Mesodermal cell (in vitro differentiated cells): ENCODE data around the gene CPNE5.
A peak's percentile ranks its signal among the peaks of the same experiment; 100 is the strongest.

Experiments
- H3K27ac ChIP-seq: 2 replicates; pipeline ENCODE4 v1.7.0; 2013; ENCODE audit warnings: mild to moderate bottlenecking, low read depth, low read length, moderate library complexity; ENCODE audit not compliant: severe bottlenecking
- H3K36me3 ChIP-seq: 2 replicates; pipeline ENCODE4 v1.7.1; 2013; ENCODE audit warnings: mild to moderate bottlenecking, low read length, moderate library complexity; ENCODE audit not compliant: control insufficient read depth, insufficient read depth
- H3K4me1 ChIP-seq: one replicate; pipeline ENCODE4 v1.7.1; 2013; ENCODE audit warnings: mild to moderate bottlenecking, low read length; ENCODE audit not compliant: insufficient read depth, control insufficient read depth, poor library complexity, severe bottlenecking
- H3K4me3 ChIP-seq: 2 replicates; pipeline ENCODE4 v1.7.0; 2013; ENCODE audit warnings: low read length, control low read depth, mild to moderate bottlenecking; ENCODE audit not compliant: insufficient read depth, poor library complexity, severe bottlenecking; ENCODE audit errors: extremely low read depth
- H3K9me3 ChIP-seq: 2 replicates; pipeline ENCODE4 v1.7.1; 2013; ENCODE audit warnings: mild to moderate bottlenecking, low read length, moderate library complexity; ENCODE audit not compliant: control insufficient read depth
- whole genome bisulfite sequencing, 2 experiments: methylation state at CpG; one replicate each; pipeline ENCODE4 v1.1.5; 2013; ENCODE audit warnings: missing lambda C conversion rate in 2 of 2; ENCODE audit not compliant: insufficient coverage in 2 of 2; 5-methylcytosine and 5-hydroxymethylcytosine counted together

The CPNE5 gene

GRCh38 chr6:36871686-36872085, 32.4 kb upstream of the CPNE5 start:
- WGBS, 2 experiments, result 100% methylated on average over 2 of the region's 3 CpGs; no CpG with 5 or more reads in 1 of the 2 experiments
- no peak overlapping the region for H3K4me3 ChIP-seq
- peaks cover 38% of the 10 kb centered on the region for H3K36me3 ChIP-seq
- no peak overlapping the region for H3K27ac ChIP-seq
- peaks cover 5% of the 10 kb centered on the region for H3K4me1 ChIP-seq
- H3K9me3 ChIP-seq, result no peaks in the 10 kb centered on the region

DNA sequence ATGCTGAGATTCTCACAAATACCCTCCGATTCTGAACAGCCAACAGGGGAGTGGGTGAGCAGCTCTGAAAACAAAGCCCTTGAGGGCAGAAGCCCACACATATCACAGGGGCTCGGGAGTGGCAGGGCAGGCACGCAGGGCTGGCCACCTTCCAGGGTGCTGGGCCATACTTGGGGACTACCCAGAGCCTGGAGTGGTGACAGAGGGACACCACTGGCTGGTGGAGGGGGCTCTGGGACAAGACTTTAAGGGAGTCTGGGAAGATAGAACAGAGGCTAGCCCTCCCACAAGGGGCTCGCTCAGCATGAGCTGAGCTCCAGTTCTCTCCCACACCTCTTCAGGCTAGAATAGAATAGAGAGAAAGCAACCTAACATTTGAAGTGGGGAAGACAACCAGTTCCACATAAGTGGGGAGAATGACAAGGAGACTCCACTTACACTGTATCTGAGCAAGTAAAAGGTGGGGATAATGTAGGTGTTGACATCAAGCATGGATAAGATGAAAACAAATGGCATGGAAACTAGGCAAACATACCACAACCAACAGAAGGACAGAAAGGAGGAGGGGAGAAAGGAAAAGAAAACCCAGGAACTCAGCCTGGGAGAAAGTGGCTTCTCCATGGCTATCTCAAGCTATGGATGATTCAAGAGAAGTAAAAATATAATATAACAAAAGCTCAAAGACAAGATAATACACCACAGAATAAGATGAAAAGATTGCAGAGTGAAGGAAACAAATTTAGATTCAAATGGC, 28.4 kb upstream of the CPNE5 start:
- peaks cover 74% of the 10 kb centered on the region for H3K36me3 ChIP-seq
- no peaks in the 10 kb centered on the region for H3K9me3 ChIP-seq
- WGBS, 2 experiments, result 74 to 93% methylated on average over 3 of the region's 4 CpGs
- no peak overlapping the region for H3K4me3 ChIP-seq
- no peaks in the 10 kb centered on the region for H3K4me1 ChIP-seq
- no peak overlapping the region for H3K27ac ChIP-seq

- Histone ChIP-seq H3K36me3 (peaks cover 81% of the 10 kb centered on the region), H3K27ac (no peak overlapping the region), H3K4me1 (no peaks in the 10 kb centered on the region), H3K9me3 (no peaks in the 10 kb centered on the region), H3K4me3 (no peak overlapping the region)
- WGBS, 2 experiments, result 100% methylated on average over 2 of the region's 2 CpGs; no CpG with 5 or more reads in 1 of the 2 experiments
Measured at GRCh38 chr6:36865835-36866234, 26.6 kb upstream of the CPNE5 start.

DNA sequence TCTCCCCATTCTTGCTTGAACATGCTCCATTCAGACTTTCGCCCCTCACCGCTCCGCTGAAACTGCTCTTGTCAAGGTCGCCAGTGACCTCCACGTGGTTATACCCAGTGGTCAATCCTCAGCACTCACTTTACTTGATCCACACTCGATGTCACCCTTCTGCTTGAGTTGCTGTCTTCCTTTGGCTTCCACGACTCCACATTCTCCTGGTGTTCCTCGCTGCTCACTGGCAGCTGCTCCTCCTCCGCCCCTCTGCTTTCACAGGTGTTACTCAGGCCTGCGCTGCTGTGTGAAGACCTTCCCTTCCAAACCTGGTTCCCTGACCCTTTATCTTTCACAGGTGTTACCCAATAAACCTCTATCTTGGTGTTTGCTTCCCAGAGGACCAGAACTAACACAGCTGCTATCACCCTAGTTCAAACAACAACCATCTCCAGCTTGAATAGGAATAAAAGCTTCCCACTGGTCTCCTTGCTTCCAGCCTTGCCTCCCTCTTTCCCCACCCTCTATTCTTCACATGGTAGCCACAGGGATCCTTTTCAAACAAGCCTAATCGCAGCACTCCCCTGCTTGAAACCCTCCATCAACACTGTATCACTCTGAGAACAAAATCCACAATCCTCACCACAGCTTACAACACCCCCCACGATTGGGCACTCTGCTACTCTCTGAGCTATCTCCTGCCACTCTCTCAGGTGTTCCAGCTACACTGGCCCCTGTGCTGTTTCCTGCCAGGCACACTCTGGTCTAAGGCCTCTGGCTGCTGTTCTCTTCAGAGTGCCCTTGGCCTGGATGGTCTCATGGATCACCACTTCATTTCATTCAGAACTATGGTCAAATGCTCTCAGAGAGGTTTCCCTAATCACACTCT, 24.7 kb upstream of the CPNE5 start:
- 91 to 95% methylated on average over 12 of the region's 12 CpGs for WGBS, 2 experiments
- Histone ChIP-seq H3K9me3 (no peaks in the 10 kb centered on the region), H3K36me3 (peaks cover 73% of the 10 kb centered on the region), H3K4me1 (no peaks in the 10 kb centered on the region), H3K27ac (no peak overlapping the region), H3K4me3 (no peak overlapping the region)

DNA sequence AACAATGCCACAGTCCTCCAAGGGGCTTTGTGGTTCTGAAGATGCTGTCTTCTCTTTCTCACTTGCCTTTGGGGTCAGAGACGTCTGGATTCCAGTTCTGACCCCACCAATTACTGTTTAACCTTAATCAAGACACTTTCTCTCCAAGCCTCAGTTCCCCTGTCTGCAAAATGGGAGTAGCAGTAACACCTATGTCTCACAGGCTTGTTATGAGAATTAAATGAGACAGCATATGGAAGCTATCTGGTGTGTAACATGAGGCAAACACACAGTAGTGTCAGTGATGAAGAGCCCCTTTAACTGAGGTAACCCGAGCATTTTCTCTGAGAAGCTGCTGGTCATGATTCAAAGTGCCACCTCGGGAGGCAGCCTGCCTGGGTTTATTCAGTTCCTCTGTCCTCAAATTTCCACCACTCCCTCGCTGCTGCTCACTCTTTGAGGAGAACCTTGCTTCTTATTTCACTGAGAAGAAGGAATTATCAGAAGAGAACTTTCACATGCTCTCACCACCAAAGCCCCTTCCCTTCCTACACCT, 23.7 kb upstream of the CPNE5 start:
- WGBS, 2 experiments, result 97 to 100% methylated on average over 2 to 4 of the region's 4 CpGs
- H3K4me1 ChIP-seq, result peaks cover 3% of the 10 kb centered on the region
- no peak overlapping the region for H3K27ac ChIP-seq
- peaks cover 77% of the 10 kb centered on the region for H3K36me3 ChIP-seq
- no peak overlapping the region for H3K4me3 ChIP-seq
- H3K9me3 ChIP-seq, result no peaks in the 10 kb centered on the region

DNA sequence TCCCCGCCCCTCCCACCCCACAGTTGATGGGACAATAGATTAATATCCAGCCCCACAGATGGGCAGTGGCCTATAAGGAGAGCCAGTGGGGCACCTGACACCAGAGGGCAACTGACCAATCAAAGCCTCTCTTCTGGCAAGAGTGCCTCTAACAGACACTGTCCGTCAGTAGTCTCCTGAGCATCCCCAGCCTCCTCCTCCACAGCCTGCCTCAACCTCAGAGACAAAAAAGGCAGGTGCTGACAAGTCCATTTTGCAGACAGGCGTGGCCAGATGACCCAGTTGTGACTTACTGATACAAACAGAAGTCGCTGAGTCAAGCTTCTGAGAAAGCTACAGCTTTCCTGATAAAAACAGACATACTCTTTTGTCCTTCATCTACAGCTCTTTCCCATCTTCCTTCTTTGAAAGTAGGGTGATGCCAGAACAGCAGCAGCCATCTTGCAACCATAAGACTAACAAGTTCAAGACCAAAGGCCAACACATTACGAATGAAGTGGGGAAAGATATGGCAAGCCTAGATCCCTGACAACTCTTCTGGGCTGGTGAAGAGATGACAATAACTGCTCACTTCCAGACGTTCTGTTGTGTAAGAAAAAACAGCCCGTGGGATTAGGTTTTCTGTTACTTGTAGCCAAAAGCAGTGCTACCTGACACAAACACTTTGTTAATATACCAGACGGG, 23.1 kb upstream of the CPNE5 start:
- peaks cover 72% of the 10 kb centered on the region for H3K36me3 ChIP-seq
- peaks cover 3% of the 10 kb centered on the region for H3K4me1 ChIP-seq
- no peak overlapping the region for H3K27ac ChIP-seq
- no peaks in the 10 kb centered on the region for H3K9me3 ChIP-seq
- 92 to 93% methylated on average over 7 of the region's 8 CpGs for WGBS, 2 experiments
- H3K4me3 ChIP-seq, result no peak overlapping the region

- Histone ChIP-seq H3K4me1 (peaks cover 3% of the 10 kb centered on the region), H3K4me3 (no peak overlapping the region), H3K9me3 (no peaks in the 10 kb centered on the region), H3K36me3 (peaks cover 63% of the 10 kb centered on the region), H3K27ac (no peak overlapping the region)
- WGBS, 2 experiments, result 93 to 98% methylated on average over 7 of the region's 7 CpGs
Measured at GRCh38 chr6:36860126-36860525, 20.9 kb upstream of the CPNE5 start.

- WGBS, 2 experiments, result 52 to 75% methylated on average over 6 of the region's 6 CpGs
- H3K4me3 ChIP-seq, result no peak overlapping the region
- no peaks in the 10 kb centered on the region for H3K9me3 ChIP-seq
- peak overlapping the region; percentile 10 for H3K27ac ChIP-seq
- peaks cover 6% of the 10 kb centered on the region for H3K4me1 ChIP-seq
- H3K36me3 ChIP-seq, result peaks cover 63% of the 10 kb centered on the region
Measured at GRCh38 chr6:36858407-36858981, 19.2 kb upstream of the CPNE5 start.

- 91 to 97% methylated on average over 4 of the region's 4 CpGs for WGBS, 2 experiments
- peaks cover 55% of the 10 kb centered on the region for H3K36me3 ChIP-seq
Measured at GRCh38 chr6:36857325-36857724, 18.1 kb upstream of the CPNE5 start.

GRCh38 chr6:36856277-36856676, 17.0 kb upstream of the CPNE5 start:
- no peak overlapping the region for H3K4me3 ChIP-seq
- 94 to 97% methylated on average over 5 to 8 of the region's 8 CpGs for WGBS, 2 experiments
- no peaks in the 10 kb centered on the region for H3K9me3 ChIP-seq
- peaks cover 16% of the 10 kb centered on the region for H3K4me1 ChIP-seq
- H3K36me3 ChIP-seq, result peaks cover 47% of the 10 kb centered on the region
- H3K27ac ChIP-seq, result no peak overlapping the region

More at GRCh38 chr6:36857325-36857724, 18.1 kb upstream of the CPNE5 start:
- H3K4me3 ChIP-seq, result no peak overlapping the region
- H3K9me3 ChIP-seq, result no peaks in the 10 kb centered on the region
- peaks cover 16% of the 10 kb centered on the region for H3K4me1 ChIP-seq
- H3K27ac ChIP-seq, result no peak overlapping the region
